ENCODE results near the gene KREMEN1. TPM values are rescaled to one million over a fixed set of nuclear protein-coding genes. Genes with fewer than 3 reads are reported as not detected.

KREMEN1 gene
- total RNA-seq, 1 donor from 2014 or later, result 1.4 TPM

- H3K27ac Mint-ChIP-seq, result peak overlapping the region; percentile 68
- no peaks in the 10 kb centered on the region for H3K27me3 ChIP-seq
- peaks cover 16% of the 10 kb centered on the region for H4K20me1 ChIP-seq (ENCODE audit: low read depth)
- no peak overlapping the region for H3K9ac ChIP-seq
- no peak overlapping the region for H3K4me3 ChIP-seq
- H3K36me3 ChIP-seq, result no peaks in the 10 kb centered on the region
- H3K79me2 ChIP-seq (ENCODE audit: low read depth), result no peaks in the 10 kb centered on the region
- peaks cover 27% of the 10 kb centered on the region for H3F3A ChIP-seq (ENCODE audit: low read depth)
- H3K4me3 Mint-ChIP-seq, result no peak overlapping the region
- H3K27ac ChIP-seq, result no peak overlapping the region
- no peak overlapping the region for H2AFZ ChIP-seq (replicated peaks)
- H3K9me3 Mint-ChIP-seq, result no peaks in the 10 kb centered on the region
- peaks cover 40% of the 10 kb centered on the region for H3K4me1 ChIP-seq
- H3K9me3 ChIP-seq (ENCODE audit: low read depth), result no peaks in the 10 kb centered on the region
- no peak for TF ChIP-seq CTCF (IDR thresholded peaks at IDR 0.05)
- TF ChIP-seq EZH2 (IDR thresholded peaks at IDR 0.05), result no peak
- TF ChIP-seq EZH2phosphoT487 (IDR thresholded peaks at IDR 0.05), result no peak
- no peaks in the 10 kb centered on the region for H3K27me3 Mint-ChIP-seq (ENCODE audit: insufficient read depth, low read depth)
- H3K4me1 Mint-ChIP-seq, result peaks cover 64% of the 10 kb centered on the region
- H3K4me2 ChIP-seq, result no peak overlapping the region
- no peaks in the 10 kb centered on the region for H3K36me3 Mint-ChIP-seq
- DNase-seq (ENCODE audit: low spot score), result no peak
These were observed 138.2 kb downstream of the KREMEN1 start for GRCh38 chr22:29211066-29211465.

- Histone ChIP-seq H3K4me1 (peaks cover 37% of the 10 kb centered on the region), H3K27ac (no peak overlapping the region), H3K4me3 (no peak overlapping the region), H3K9me3 (ENCODE audit: low read depth) (no peaks in the 10 kb centered on the region), H3F3A (ENCODE audit: low read depth) (peaks cover 23% of the 10 kb centered on the region), H3K27me3 (no peaks in the 10 kb centered on the region), H3K36me3 (no peaks in the 10 kb centered on the region), H3K4me2 (no peak overlapping the region), H2AFZ (replicated peaks) (no peak overlapping the region), H3K9ac (no peak overlapping the region), H4K20me1 (ENCODE audit: low read depth) (peaks cover 16% of the 10 kb centered on the region), H3K79me2 (ENCODE audit: low read depth) (no peaks in the 10 kb centered on the region)
- no peaks in the 10 kb centered on the region for H3K36me3 Mint-ChIP-seq
- H3K27ac Mint-ChIP-seq, result peak overlapping the region; percentile 68
- peaks cover 62% of the 10 kb centered on the region for H3K4me1 Mint-ChIP-seq
- TF ChIP-seq EZH2phosphoT487 (IDR thresholded peaks at IDR 0.05) (no peak), CTCF (IDR thresholded peaks at IDR 0.05) (no peak), EZH2 (IDR thresholded peaks at IDR 0.05) (no peak)
- DNase-seq (ENCODE audit: low spot score), result no peak
- H3K9me3 Mint-ChIP-seq, result no peaks in the 10 kb centered on the region
- peak overlapping the region; percentile 30 for H3K4me3 Mint-ChIP-seq
- H3K27me3 Mint-ChIP-seq (ENCODE audit: insufficient read depth, low read depth), result no peaks in the 10 kb centered on the region
These were observed 138.6 kb downstream of the KREMEN1 start for GRCh38 chr22:29211466-29211865.

GRCh38 chr22:29212743-29213142 is 139.9 kb downstream of the KREMEN1 start:
- no peaks in the 10 kb centered on the region for H3K36me3 ChIP-seq
- H2AFZ ChIP-seq (replicated peaks), result no peak overlapping the region
- H3K4me1 ChIP-seq, result peaks cover 24% of the 10 kb centered on the region
- Mint-ChIP-seq H3K27ac (no peak overlapping the region), H3K9me3 (no peaks in the 10 kb centered on the region), H3K27me3 (ENCODE audit: insufficient read depth, low read depth) (no peaks in the 10 kb centered on the region), H3K4me3 (no peak overlapping the region), H3K36me3 (no peaks in the 10 kb centered on the region), H3K4me1 (peaks cover 49% of the 10 kb centered on the region)
- no peak overlapping the region for H3K4me2 ChIP-seq
- H3K27ac ChIP-seq, result no peak overlapping the region
- H3K27me3 ChIP-seq, result no peaks in the 10 kb centered on the region
- DNase-seq (ENCODE audit: low spot score), result no peak
- TF ChIP-seq EZH2 (IDR thresholded peaks at IDR 0.05) (no peak), EZH2phosphoT487 (IDR thresholded peaks at IDR 0.05) (no peak), CTCF (IDR thresholded peaks at IDR 0.05) (no peak)
- H3K79me2 ChIP-seq (ENCODE audit: low read depth), result no peaks in the 10 kb centered on the region
- no peaks in the 10 kb centered on the region for H3K9me3 ChIP-seq (ENCODE audit: low read depth)
- no peak overlapping the region for H3K9ac ChIP-seq
- no peak overlapping the region for H3K4me3 ChIP-seq
- H3F3A ChIP-seq (ENCODE audit: low read depth), result peaks cover 10% of the 10 kb centered on the region
- H4K20me1 ChIP-seq (ENCODE audit: low read depth), result peaks cover 8% of the 10 kb centered on the region

Measured in neural progenitor cell (in vitro differentiated cells).